ENCODE data around the gene PLCD4.

The PLCD4 gene

DNA sequence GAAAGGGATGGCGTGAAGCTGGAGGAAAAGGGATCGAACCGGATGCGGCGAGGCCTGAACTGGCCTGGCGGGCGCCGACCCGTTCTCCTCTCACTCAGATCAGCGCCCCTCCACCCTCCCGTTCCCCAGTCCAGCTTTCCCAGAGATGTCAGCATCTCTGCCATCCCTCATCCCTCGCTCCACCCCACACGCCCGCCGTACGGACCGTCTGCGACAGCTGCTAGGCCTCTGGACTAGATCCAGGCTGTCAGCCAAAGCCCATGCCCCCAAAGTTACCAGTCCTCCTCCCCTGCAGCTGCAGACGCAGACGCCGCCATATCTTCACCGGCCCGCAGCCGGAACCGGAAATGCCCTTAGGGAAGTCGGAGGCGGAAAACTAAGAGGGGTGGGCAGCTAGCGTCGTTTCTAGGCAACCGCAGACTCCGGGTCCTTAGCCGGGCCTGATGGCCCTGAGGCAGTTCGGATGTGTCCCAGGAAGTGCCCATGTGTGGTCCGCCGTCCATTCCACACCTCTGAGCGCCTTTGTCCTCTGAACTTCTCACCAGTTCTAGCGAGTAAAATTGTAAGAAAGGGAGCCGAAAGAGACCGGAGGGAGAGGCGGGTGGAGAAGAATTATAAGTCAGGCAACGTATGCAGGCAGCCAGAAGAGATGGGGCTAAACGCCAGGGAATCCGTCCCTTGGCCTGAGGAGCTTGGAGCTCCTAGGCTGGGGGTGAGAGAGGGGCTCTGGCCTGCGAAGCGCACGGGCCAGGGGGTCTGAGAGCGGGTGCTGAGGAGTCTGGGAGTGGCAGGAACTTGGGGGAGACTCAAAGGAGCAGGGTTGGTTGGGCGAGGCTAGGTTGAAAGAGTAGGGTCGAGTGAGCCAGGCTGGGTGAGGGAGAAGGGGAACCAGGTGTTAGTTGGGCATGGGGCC, 64.2 kb downstream of the PLCD4 start, which contains the start of the genes RNF25 and STK36:
TSS of gene RNF25 (minus strand) at position 349 of the 913 bp plus-strand sequence. CDS start at position 317, 32 bp downstream.
TSS of gene STK36 (plus strand) at position 433 of the 913 bp plus-strand sequence. CDS start 744 bp downstream, outside the sequence.
- peak; percentile 75 to 76 for DNase-seq

DNA sequence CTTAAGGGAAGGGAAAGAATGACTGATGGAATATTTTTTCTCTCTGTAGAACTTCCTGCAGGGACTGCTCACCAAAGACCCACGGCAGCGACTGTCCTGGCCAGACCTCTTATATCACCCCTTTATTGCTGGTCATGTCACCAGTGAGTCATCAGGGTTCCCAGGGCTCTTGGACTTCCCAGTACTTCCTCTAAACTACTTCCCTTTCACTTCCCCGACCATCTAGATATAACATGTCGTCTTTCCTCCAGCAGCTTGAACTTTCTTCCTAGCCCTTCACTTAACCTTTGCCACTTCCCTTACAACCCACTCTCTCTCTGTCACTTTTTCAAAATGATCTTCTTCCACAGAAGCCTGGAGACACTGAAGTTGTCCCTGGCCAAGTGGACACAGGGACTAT, 71.4 kb downstream of the PLCD4 start:
- no peak for DNase-seq

DNA sequence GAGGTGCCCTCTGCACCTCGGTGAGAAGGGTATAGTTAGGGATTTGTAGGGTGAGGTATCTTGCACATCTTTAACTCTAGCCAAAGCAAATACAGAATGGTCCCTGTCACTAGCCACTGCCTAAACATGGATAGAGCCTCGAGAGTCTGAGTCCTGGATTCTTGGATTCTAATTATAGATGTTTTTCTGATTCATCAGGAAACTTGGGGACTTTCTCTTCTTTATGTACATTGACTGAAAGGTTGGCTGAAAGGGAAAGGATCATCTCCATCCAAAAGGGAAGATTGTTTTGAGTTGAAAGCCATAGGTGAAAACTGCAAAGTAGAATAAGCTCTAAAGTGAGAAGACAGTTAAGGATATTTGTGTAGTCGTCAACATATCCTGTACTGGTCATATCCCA, 72.4 kb downstream of the PLCD4 start:
- DNase-seq: no peak

All from activated CD4-positive, alpha-beta T cell treated with anti-CD3 and anti-CD28 coated beads for 4 hours (primary cell).